SJCRH30 (cell line): Measurements from ENCODE around the gene ZNF362. TPM values are rescaled to one million over a fixed set of nuclear protein-coding genes. Genes with fewer than 3 reads are reported as not detected.

ENCODE experiments used
- DNase-seq, 2 experiments: peaks; one replicate each; pipeline ENCODE4 v3.0.0-alpha.2; 2015 to 2020
- H3K27ac ChIP-seq: fragments of 250-450 bp; sonication (Bioruptor Pico); 2 replicates; pipeline ENCODE4 v1.5.1; 2020; ENCODE audit warnings: mild to moderate bottlenecking, moderate library complexity
- H3K27me3 ChIP-seq: fragments of 250-450 bp; sonication (Bioruptor Pico); 2 replicates; pipeline ENCODE4 v1.5.1; 2020; ENCODE audit warnings: mild to moderate bottlenecking, moderate library complexity
- H3K36me3 ChIP-seq: fragments of 250-450 bp; sonication (Bioruptor Pico); 2 replicates; pipeline ENCODE4 v1.5.1; 2020; ENCODE audit warnings: mild to moderate bottlenecking, moderate library complexity
- H3K4me1 ChIP-seq: fragments of 250-450 bp; sonication (Bioruptor Pico); 2 replicates; pipeline ENCODE4 v1.5.1; 2020; ENCODE audit warnings: mild to moderate bottlenecking, moderate library complexity
- H3K4me3 ChIP-seq: fragments of 250-450 bp; sonication (Bioruptor Pico); 2 replicates; pipeline ENCODE4 v1.5.1; 2020; ENCODE audit warnings: mild to moderate bottlenecking, moderate library complexity
- H3K9me3 ChIP-seq: fragments of 250-450 bp; sonication (Bioruptor Pico); replicated peaks from 2 replicates; pipeline ENCODE4 v1.5.1; 2020; ENCODE audit warnings: mild to moderate bottlenecking, moderate library complexity
- total RNA-seq: library from RNA; depleted of rRNA; stranded (reverse); fragments of >200 nt; shearing (Covaris generic); gene quantifications from 2 replicates; pipeline ENCODE4 v1.2.3, GENCODE V29; 2014

ZNF362 gene
- total RNA-seq, 1 experiment from 2014 or later, result 29.3 TPM

GRCh38 chr1:33295450-33296081, 39.3 kb downstream of the ZNF362 start:
- peak; percentile 87 to 95 for DNase-seq
- H3K36me3 ChIP-seq, result peaks cover 24% of the 10 kb centered on the region
- H3K27ac ChIP-seq, result no peak overlapping the region
- no peaks in the 10 kb centered on the region for H3K4me1 ChIP-seq
- H3K27me3 ChIP-seq, result no peaks in the 10 kb centered on the region
- H3K4me3 ChIP-seq, result no peak overlapping the region
- H3K9me3 ChIP-seq, result no peaks in the 10 kb centered on the region

GRCh38 chr1:33296082-33296458, 39.8 kb downstream of the ZNF362 start:
- no peak for DNase-seq

GRCh38 chr1:33296824-33297223, 40.5 kb downstream of the ZNF362 start:
- Histone ChIP-seq H3K36me3 (peaks cover 26% of the 10 kb centered on the region), H3K27me3 (no peaks in the 10 kb centered on the region), H3K27ac (no peak overlapping the region), H3K4me1 (no peaks in the 10 kb centered on the region), H3K4me3 (no peak overlapping the region), H3K9me3 (no peaks in the 10 kb centered on the region)
- DNase-seq, result no peak

More at GRCh38 chr1:33296082-33296458, 39.8 kb downstream of the ZNF362 start:
- Histone ChIP-seq H3K27me3 (no peaks in the 10 kb centered on the region), H3K27ac (no peak overlapping the region), H3K4me3 (no peak overlapping the region), H3K4me1 (no peaks in the 10 kb centered on the region), H3K9me3 (no peaks in the 10 kb centered on the region), H3K36me3 (peaks cover 26% of the 10 kb centered on the region)

GRCh38 chr1:33297911-33298622, 41.8 kb downstream of the ZNF362 start:
- no peaks in the 10 kb centered on the region for H3K27me3 ChIP-seq
- no peaks in the 10 kb centered on the region for H3K9me3 ChIP-seq
- no peak overlapping the region for H3K4me3 ChIP-seq
- H3K36me3 ChIP-seq, result peaks cover 26% of the 10 kb centered on the region
- H3K27ac ChIP-seq, result no peak overlapping the region
- 0 out of 2 replicates have a peak, but pooled peaks cover 3% of the 10 kb centered on the region for H3K4me1 ChIP-seq
- no peak for DNase-seq

- Histone ChIP-seq H3K27me3 (no peaks in the 10 kb centered on the region), H3K27ac (no peak overlapping the region), H3K4me1 (0 out of 2 replicates have a peak, but pooled peaks cover 4% of the 10 kb centered on the region), H3K4me3 (no peak overlapping the region), H3K9me3 (no peaks in the 10 kb centered on the region), H3K36me3 (peaks cover 25% of the 10 kb centered on the region)
- DNase-seq, result peak; percentile 82 to 88
Measured at GRCh38 chr1:33298623-33299277, 42.5 kb downstream of the ZNF362 start.

GRCh38 chr1:33299461-33300155, 43.3 kb downstream of the ZNF362 start:
- Histone ChIP-seq H3K9me3 (no peaks in the 10 kb centered on the region), H3K4me3 (no peak overlapping the region), H3K27me3 (no peaks in the 10 kb centered on the region), H3K27ac (no peak overlapping the region), H3K4me1 (peaks cover 4% of the 10 kb centered on the region; the same call in 1 of the 2 replicates), H3K36me3 (peaks cover 17% of the 10 kb centered on the region)
- no peak for DNase-seq

- H3K27me3 ChIP-seq, result no peaks in the 10 kb centered on the region
- peaks cover 12% of the 10 kb centered on the region for H3K36me3 ChIP-seq
- H3K27ac ChIP-seq, result no peak overlapping the region
- H3K4me1 ChIP-seq, result peaks cover 10% of the 10 kb centered on the region
- DNase-seq, result no peak
- no peak overlapping the region for H3K4me3 ChIP-seq
- no peaks in the 10 kb centered on the region for H3K9me3 ChIP-seq
Measured at GRCh38 chr1:33300673-33301072, 44.4 kb downstream of the ZNF362 start.

GRCh38 chr1:33301273-33301984, 45.1 kb downstream of the ZNF362 start:
- no peaks in the 10 kb centered on the region for H3K9me3 ChIP-seq
- no peak overlapping the region for H3K27ac ChIP-seq
- H3K36me3 ChIP-seq, result peaks cover 6% of the 10 kb centered on the region
- no peak overlapping the region for H3K4me3 ChIP-seq
- H3K4me1 ChIP-seq, result peaks cover 10% of the 10 kb centered on the region
- no peaks in the 10 kb centered on the region for H3K27me3 ChIP-seq
- no peak for DNase-seq

GRCh38 chr1:33302325-33302724, 46.0 kb downstream of the ZNF362 start:
- Histone ChIP-seq H3K4me3 (no peak overlapping the region), H3K9me3 (no peaks in the 10 kb centered on the region), H3K4me1 (peaks cover 10% of the 10 kb centered on the region), H3K36me3 (peaks cover 6% of the 10 kb centered on the region), H3K27ac (no peak overlapping the region), H3K27me3 (no peaks in the 10 kb centered on the region)
- DNase-seq, result peak in 1 of 2 experiments; percentile 39

- no peaks in the 10 kb centered on the region for H3K9me3 ChIP-seq
- peaks cover 10% of the 10 kb centered on the region for H3K4me1 ChIP-seq
- no peaks in the 10 kb centered on the region for H3K27me3 ChIP-seq
- H3K27ac ChIP-seq, result no peak overlapping the region
- DNase-seq, result peak; percentile 49 to 67
- 0 out of 2 replicates have a peak, but pooled peaks cover 3% of the 10 kb centered on the region for H3K36me3 ChIP-seq
- no peak overlapping the region for H3K4me3 ChIP-seq
Measured at GRCh38 chr1:33305016-33305415, 48.7 kb downstream of the ZNF362 start.

GRCh38 chr1:33305816-33306652, 49.7 kb downstream of the ZNF362 start:
- no peak overlapping the region for H3K27ac ChIP-seq
- H3K4me1 ChIP-seq, result peaks cover 10% of the 10 kb centered on the region
- no peak for DNase-seq
- H3K9me3 ChIP-seq, result no peaks in the 10 kb centered on the region
- no peaks in the 10 kb centered on the region for H3K27me3 ChIP-seq
- no peaks in the 10 kb centered on the region for H3K36me3 ChIP-seq
- no peak overlapping the region for H3K4me3 ChIP-seq

GRCh38 chr1:33306653-33307493, 50.6 kb downstream of the ZNF362 start:
- DNase-seq, result no peak
- Histone ChIP-seq H3K27me3 (no peaks in the 10 kb centered on the region), H3K4me1 (peaks cover 10% of the 10 kb centered on the region), H3K36me3 (no peaks in the 10 kb centered on the region), H3K4me3 (no peak overlapping the region), H3K9me3 (no peaks in the 10 kb centered on the region), H3K27ac (no peak overlapping the region)

- no peak for DNase-seq
- Histone ChIP-seq H3K9me3 (no peaks in the 10 kb centered on the region), H3K36me3 (no peaks in the 10 kb centered on the region), H3K4me1 (peaks cover 10% of the 10 kb centered on the region), H3K27me3 (no peaks in the 10 kb centered on the region), H3K27ac (no peak overlapping the region), H3K4me3 (no peak overlapping the region)
Measured at GRCh38 chr1:33307494-33307864, 51.2 kb downstream of the ZNF362 start.
